B cell (primary cell): ENCODE measurements around the gene DMPK. TPM values are rescaled to one million over a fixed set of nuclear protein-coding genes. Genes with fewer than 3 reads are reported as not detected.

ENCODE experiments used
- ATAC-seq: fragments of 200-7000 bp; cut with Tn5 transposase; one replicate; pipeline ENCODE4 v1.10.0; 2021; ENCODE audit warnings: low read depth, mild to moderate bottlenecking, moderate number of reproducible peaks, moderate library complexity
- CTCF ChIA-PET: fragments of 350-600 bp; sonication (Branson Sonifier 250); formaldehyde crosslinking; loops from one replicate; lab custom pipeline; 2021; ENCODE audit warnings: antibody characterized with exemption, inconsistent platforms; lab: Charles Lee
- POLR2A ChIA-PET: fragments of 350-600 bp; sonication (Branson Sonifier 250); formaldehyde crosslinking; loops from one replicate; lab custom pipeline; 2021; ENCODE audit warnings: antibody characterized with exemption; lab: Charles Lee
- DNase-seq: peaks from one replicate; pipeline ENCODE4 v3.0.0; 2013
- H2AFZ ChIP-seq: 2 replicates; pipeline ENCODE4 v1.6.1; 2012; ENCODE audit warnings: mild to moderate bottlenecking, low read depth, low read length; ENCODE audit not compliant: insufficient read depth, poor library complexity, severe bottlenecking
- H3K27ac ChIP-seq, 2 donors: 1 replicate in 1 of 2; 2 replicates in 1 of 2; pipeline ENCODE4 v1.5.1; 2012 to 2013; ENCODE audit warnings: low read length in 2 of 2, mild to moderate bottlenecking in 2 of 2, moderate library complexity in 1 of 2
- H3K27me3 ChIP-seq, 4 experiments: fragments of 200-600 bp in 1 of 4; sonication (generic) in 1 of 4; replicated peaks in 1 of 4; 1 replicate in 2 of 4; 2 replicates in 2 of 4; pipeline versions ENCODE4 v1.6.1 to v1.7.0; 2013 to 2016; ENCODE audit warnings: low read length in 3 of 4, mild to moderate bottlenecking in 2 of 4, mixed read lengths in 1 of 4, moderate library complexity in 1 of 4; ENCODE audit not compliant: insufficient read depth in 4 of 4, control insufficient read depth in 3 of 4; ENCODE audit errors: control extremely low read depth in 1 of 4
- H3K36me3 ChIP-seq, 2 experiments: replicated peaks in 1 of 2; 1 replicate in 1 of 2; 2 replicates in 1 of 2; pipeline versions ENCODE4 v1.6.1 to v1.7.1; 2013; ENCODE audit warnings: low read length in 1 of 2; ENCODE audit not compliant: insufficient read depth in 2 of 2, control insufficient read depth in 1 of 2; ENCODE audit errors: control extremely low read depth in 1 of 2, extremely low read depth in 1 of 2
- H3K4me1 ChIP-seq, 2 donors: fragments of 200-600 bp in 1 of 2; sonication (generic) in 1 of 2; 1 replicate in 1 of 2; 2 replicates in 1 of 2; pipeline versions ENCODE4 v1.5.1 to v1.6.1; 2013 to 2017; ENCODE audit warnings: low read length in 2 of 2; ENCODE audit not compliant: control insufficient read depth in 2 of 2, insufficient read depth in 2 of 2
- H3K4me2 ChIP-seq: replicated peaks from 2 replicates; pipeline ENCODE3; 2012; ENCODE audit warnings: mild to moderate bottlenecking, low read depth, low read length; ENCODE audit not compliant: poor library complexity, severe bottlenecking
- H3K4me3 ChIP-seq, 5 experiments: fragments of 200-600 bp in 1 of 5; sonication (generic) in 1 of 5; 1 replicate in 3 of 5; 2 replicates in 2 of 5; pipeline versions ENCODE4 v1.5.1 to v1.7.0; 2011 to 2016; ENCODE audit warnings: low read length in 4 of 5, mild to moderate bottlenecking in 4 of 5, low read depth in 2 of 5, control low read depth in 1 of 5, moderate library complexity in 1 of 5; ENCODE audit not compliant: insufficient read depth in 1 of 5; ENCODE audit errors: control extremely low read depth in 1 of 5, extremely low read depth in 1 of 5
- H3K79me2 ChIP-seq: fragments of 200-600 bp; sonication (generic); one replicate; pipeline ENCODE4 v1.6.0; 2016; ENCODE audit warnings: low read length; ENCODE audit not compliant: control insufficient read depth, insufficient read depth
- H3K9ac ChIP-seq: fragments of 200-600 bp; sonication (generic); 2 replicates; pipeline ENCODE4 v1.6.1; 2017; ENCODE audit warnings: mild to moderate bottlenecking, low read length, moderate library complexity
- H3K9me3 ChIP-seq, 3 donors: one replicate each; pipeline versions ENCODE4 v1.6.1 to v1.7.1; 2013; ENCODE audit warnings: low read length in 2 of 3; ENCODE audit not compliant: control insufficient read depth in 2 of 3, insufficient read depth in 1 of 3; ENCODE audit errors: control extremely low read depth in 1 of 3
- H4K20me1 ChIP-seq: 2 replicates; pipeline ENCODE4 v1.6.0; 2012; ENCODE audit warnings: mild to moderate bottlenecking, low read length; ENCODE audit not compliant: insufficient read depth, control insufficient read depth, poor library complexity, severe bottlenecking
- H3K27ac Mint-ChIP-seq: one replicate; pipeline ENCODE4 v1.8.0; 2021; ENCODE audit warnings: mixed read lengths
- H3K27me3 Mint-ChIP-seq: one replicate; pipeline ENCODE4 v1.8.0; 2021; ENCODE audit warnings: mixed read lengths
- H3K4me1 Mint-ChIP-seq: one replicate; pipeline ENCODE4 v1.8.0; 2021; ENCODE audit warnings: mixed read lengths
- H3K4me3 Mint-ChIP-seq: one replicate; pipeline ENCODE4 v1.8.0; 2021; ENCODE audit warnings: mixed read lengths
- H3K9me3 Mint-ChIP-seq: one replicate; pipeline ENCODE4 v1.8.0; 2022; ENCODE audit warnings: mixed read lengths; ENCODE audit not compliant: insufficient read depth
- EZH2 ChIP-seq: IDR thresholded peaks from 2 replicates; pipeline ENCODE4 v1.6.1; 2012; ENCODE audit warnings: borderline replicate concordance, low read depth, mild to moderate bottlenecking, moderate library complexity, low read length; ENCODE audit not compliant: insufficient read depth, poor library complexity, severe bottlenecking
- WGBS: methylation state at CpG from one replicate; pipeline ENCODE4 v1.1.5; 2013; ENCODE audit warnings: missing lambda C conversion rate; ENCODE audit not compliant: insufficient coverage; 5-methylcytosine and 5-hydroxymethylcytosine counted together
- intact Hi-C: fragments of 100-400 bp; cut with micrococcal nuclease; formaldehyde crosslinking; loops from one replicate; pipeline ENCODE4 v1.10.0; 2022
- polyA plus RNA-seq: library from polyadenylated mRNA; depleted of rRNA; stranded (reverse); fragments of >200 nt; gene quantifications from 2 replicates; pipeline ENCODE4 v1.2.3, GENCODE V29; 2012
- total RNA-seq, 2 donors: library from RNA; stranded (reverse); fragments of 120-200 nt in 1 of 2; gene quantifications; 1 replicate in 1 of 2; 2 replicates in 1 of 2; pipeline versions ENCODE4 v1.2.3 to v1.2.4, GENCODE V29; 2013 to 2022
- TF ChIP-seq, protein P1 (sequence below): fragments of 200-600 bp; IDR thresholded peaks from one replicate; pipeline ENCODE4 v1.8.0; 2022; ENCODE audit warnings: antibody characterized with exemption, mild to moderate bottlenecking

DMPK gene
- total and polyA plus RNA-seq, 2 donors (not counting 1 experiment from before 2014, with no cell fraction given), result 28.7 to 58.3 TPM

GRCh38 chr19:45761714-45762113, 20.6 kb downstream of the DMPK start:
- H3K27me3 Mint-ChIP-seq, result peaks cover 17% of the 10 kb centered on the region
- CTCF ChIA-PET, result no interaction called here
- H3K9me3 Mint-ChIP-seq, result no peaks in the 10 kb centered on the region
- H3K4me3 Mint-ChIP-seq, result no peak overlapping the region
- no peaks in the 10 kb centered on the region for H3K4me1 ChIP-seq
- no peak overlapping the region for H3K4me3 ChIP-seq
- H3K9ac ChIP-seq, result no peak overlapping the region
- no peaks in the 10 kb centered on the region for H3K79me2 ChIP-seq
- no peak for DNase-seq
- no peaks in the 10 kb centered on the region for H3K4me1 Mint-ChIP-seq
- no peak overlapping the region for H3K4me2 ChIP-seq
- H3K36me3 ChIP-seq, result no peaks in the 10 kb centered on the region
- no peak overlapping the region for H2AFZ ChIP-seq
- no peak overlapping the region for H3K27ac Mint-ChIP-seq
- H3K9me3 ChIP-seq, result no peaks in the 10 kb centered on the region
- intact Hi-C loops, result no loop called here
- 88% methylated on average over 17 of the region's 17 CpGs for WGBS
- POLR2A ChIA-PET, result no interaction called here
- TF ChIP-seq, protein P1, sequence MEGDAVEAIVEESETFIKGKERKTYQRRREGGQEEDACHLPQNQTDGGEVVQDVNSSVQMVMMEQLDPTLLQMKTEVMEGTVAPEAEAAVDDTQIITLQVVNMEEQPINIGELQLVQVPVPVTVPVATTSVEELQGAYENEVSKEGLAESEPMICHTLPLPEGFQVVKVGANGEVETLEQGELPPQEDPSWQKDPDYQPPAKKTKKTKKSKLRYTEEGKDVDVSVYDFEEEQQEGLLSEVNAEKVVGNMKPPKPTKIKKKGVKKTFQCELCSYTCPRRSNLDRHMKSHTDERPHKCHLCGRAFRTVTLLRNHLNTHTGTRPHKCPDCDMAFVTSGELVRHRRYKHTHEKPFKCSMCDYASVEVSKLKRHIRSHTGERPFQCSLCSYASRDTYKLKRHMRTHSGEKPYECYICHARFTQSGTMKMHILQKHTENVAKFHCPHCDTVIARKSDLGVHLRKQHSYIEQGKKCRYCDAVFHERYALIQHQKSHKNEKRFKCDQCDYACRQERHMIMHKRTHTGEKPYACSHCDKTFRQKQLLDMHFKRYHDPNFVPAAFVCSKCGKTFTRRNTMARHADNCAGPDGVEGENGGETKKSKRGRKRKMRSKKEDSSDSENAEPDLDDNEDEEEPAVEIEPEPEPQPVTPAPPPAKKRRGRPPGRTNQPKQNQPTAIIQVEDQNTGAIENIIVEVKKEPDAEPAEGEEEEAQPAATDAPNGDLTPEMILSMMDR, result no peak
- no peak for TF ChIP-seq EZH2
- H4K20me1 ChIP-seq, result no peaks in the 10 kb centered on the region
- H3K27me3 ChIP-seq, result peaks cover 0 to 28% (median 2%) of the 10 kb centered on the region in 4 experiments
- ATAC-seq, result no peak
- no peak overlapping the region for H3K27ac ChIP-seq

GRCh38 chr19:45758921-45759320, 23.4 kb downstream of the DMPK start:
- DNase-seq (no peak), ATAC-seq (no peak)
- H3K27me3 Mint-ChIP-seq, result peaks cover 13% of the 10 kb centered on the region
- no peak overlapping the region for H3K4me2 ChIP-seq
- CTCF ChIA-PET, result no interaction called here
- WGBS, result 92% methylated on average over 7 of the region's 9 CpGs
- no peaks in the 10 kb centered on the region for H3K4me1 Mint-ChIP-seq
- TF ChIP-seq EZH2, result no peak
- TF ChIP-seq, protein P1, result no peak
- no peaks in the 10 kb centered on the region for H3K36me3 ChIP-seq
- H3K9me3 Mint-ChIP-seq, result no peaks in the 10 kb centered on the region
- H3K27me3 ChIP-seq, result peaks cover 0 to 9% (median 0%) of the 10 kb centered on the region in 4 experiments
- POLR2A ChIA-PET, result interaction anchor here (0.6 kb wide), 1 partner anchor 229 kb away, joined by 3 read pairs; no protein-coding TSS in a partner anchor
- no peak overlapping the region for H2AFZ ChIP-seq
- H3K9me3 ChIP-seq, result no peaks in the 10 kb centered on the region
- no peak overlapping the region for H3K4me3 ChIP-seq
- H4K20me1 ChIP-seq, result no peaks in the 10 kb centered on the region
- no peaks in the 10 kb centered on the region for H3K79me2 ChIP-seq
- no peak overlapping the region for H3K27ac Mint-ChIP-seq
- no peak overlapping the region for H3K9ac ChIP-seq
- no peak overlapping the region for H3K4me3 Mint-ChIP-seq
- no peak overlapping the region for H3K27ac ChIP-seq
- intact Hi-C loops, result no loop called here
- no peaks in the 10 kb centered on the region for H3K4me1 ChIP-seq
